DND-41 (cell line): ENCODE results near the gene CATSPERZ.

Experiments used
- CTCF ChIP-seq: IDR thresholded peaks from 2 replicates; pipeline ENCODE4 v1.5.1; 2012; ENCODE audit warnings: borderline replicate concordance, low read length, moderate library complexity, mild to moderate bottlenecking; ENCODE audit not compliant: poor library complexity, severe bottlenecking; ENCODE audit errors: extremely low read depth
- EZH2 ChIP-seq: IDR thresholded peaks from 3 replicates; pipeline ENCODE4 v1.6.1; 2012; ENCODE audit warnings: borderline replicate concordance, low read depth, mild to moderate bottlenecking, moderate library complexity, low read length, inconsistent platforms; ENCODE audit not compliant: severe bottlenecking

- no peak for TF ChIP-seq CTCF
- no peak for TF ChIP-seq EZH2
These were observed 40.6 kb downstream of the CATSPERZ start for GRCh38 chr11:64340671-64341335.
